ENCODE data around the gene SYT8.

The SYT8 gene

GRCh38 chr11:1843098-1843473 is 8.3 kb downstream of the SYT8 start:
- in situ Hi-C loops (cut with HindIII; ENCODE audit: low sequenced_read_pairs): no loop called here

DNA sequence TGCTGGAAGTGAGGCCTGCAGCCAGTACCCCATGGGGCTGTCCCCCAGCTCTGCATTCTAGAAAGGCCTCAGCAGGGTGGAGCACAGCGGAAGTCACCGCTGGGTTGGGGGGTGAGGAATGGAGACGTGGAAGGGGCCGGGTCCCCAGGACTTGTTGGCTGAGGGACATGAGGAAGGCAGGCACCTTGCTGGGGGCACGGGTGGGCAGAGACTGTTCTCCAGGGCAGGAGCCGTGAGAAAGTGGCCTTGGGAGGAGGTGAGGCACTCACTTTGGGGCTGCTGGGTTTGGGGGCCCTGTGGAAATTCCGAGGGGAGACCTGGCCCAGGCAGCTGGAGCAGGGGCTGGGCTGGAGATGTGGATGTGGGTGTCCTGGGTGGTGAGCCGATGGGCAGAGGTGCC is 9.0 kb downstream of the SYT8 start:
- in situ Hi-C loops (cut with HindIII; ENCODE audit: low sequenced_read_pairs): no loop called here

DNA sequence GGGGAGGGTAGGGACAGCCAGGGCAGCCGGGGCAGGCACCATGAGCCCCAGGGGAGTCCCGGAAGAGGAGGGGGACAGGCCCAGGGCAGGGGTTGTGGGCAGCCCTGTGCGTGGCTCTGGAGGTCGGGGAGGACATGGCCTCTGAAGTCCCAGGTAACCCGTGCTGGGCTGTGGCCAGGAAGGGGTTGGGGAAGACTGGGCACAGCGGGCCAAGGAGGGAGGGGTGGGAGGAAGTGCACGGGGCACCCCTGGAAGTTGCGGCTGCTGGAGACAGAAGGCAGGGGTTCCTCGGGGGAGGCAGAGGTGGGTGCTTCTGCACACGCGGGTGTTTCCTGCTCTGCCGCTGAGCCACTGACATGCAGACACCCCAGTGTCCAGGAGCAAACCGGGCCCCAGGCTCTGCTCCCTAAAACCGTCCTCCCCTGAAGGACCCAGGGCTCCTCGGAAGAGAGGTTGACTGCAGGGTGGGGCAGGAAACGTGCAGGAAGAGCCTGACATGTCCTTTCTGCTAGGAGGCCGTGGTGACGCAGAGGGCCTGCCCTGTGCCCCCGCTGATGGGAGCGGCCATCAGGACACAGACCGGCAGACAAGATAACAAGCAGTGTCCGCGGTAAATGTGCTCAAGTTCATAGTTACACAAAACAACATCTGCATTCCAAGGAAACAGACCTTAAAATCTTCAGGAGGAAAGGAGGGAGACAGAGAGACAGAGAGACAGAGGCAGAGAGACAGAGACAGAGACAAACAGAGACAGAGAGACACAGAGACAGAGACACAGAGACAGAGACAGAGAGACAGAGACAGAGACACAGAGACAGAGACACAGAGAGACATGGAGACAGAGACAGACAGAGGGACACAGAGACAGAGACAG is 9.7 kb downstream of the SYT8 start:
- in situ Hi-C loops (cut with HindIII; ENCODE audit: low sequenced_read_pairs): no loop called here

DNA sequence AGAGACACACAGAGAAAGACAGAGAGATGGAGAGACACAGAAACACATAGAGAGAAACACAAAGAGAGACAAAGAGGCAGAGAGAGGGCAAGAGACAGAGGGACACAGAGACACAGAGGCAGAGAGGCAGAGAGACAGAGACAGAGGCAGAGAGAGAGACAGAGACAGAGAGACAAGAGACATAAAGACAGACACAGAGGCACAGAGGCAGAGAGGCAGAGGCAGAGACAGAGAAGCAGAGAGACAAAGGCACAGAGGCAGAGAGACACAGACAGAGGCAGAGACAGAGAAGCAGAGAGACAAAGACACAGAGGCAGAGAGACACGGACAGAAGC is 10.3 kb downstream of the SYT8 start:
- in situ Hi-C loops (cut with HindIII; ENCODE audit: low sequenced_read_pairs): no loop called here

GRCh38 chr11:1845561-1846452 is 11.0 kb downstream of the SYT8 start:
- in situ Hi-C loops (cut with HindIII; ENCODE audit: low sequenced_read_pairs): no loop called here

DNA sequence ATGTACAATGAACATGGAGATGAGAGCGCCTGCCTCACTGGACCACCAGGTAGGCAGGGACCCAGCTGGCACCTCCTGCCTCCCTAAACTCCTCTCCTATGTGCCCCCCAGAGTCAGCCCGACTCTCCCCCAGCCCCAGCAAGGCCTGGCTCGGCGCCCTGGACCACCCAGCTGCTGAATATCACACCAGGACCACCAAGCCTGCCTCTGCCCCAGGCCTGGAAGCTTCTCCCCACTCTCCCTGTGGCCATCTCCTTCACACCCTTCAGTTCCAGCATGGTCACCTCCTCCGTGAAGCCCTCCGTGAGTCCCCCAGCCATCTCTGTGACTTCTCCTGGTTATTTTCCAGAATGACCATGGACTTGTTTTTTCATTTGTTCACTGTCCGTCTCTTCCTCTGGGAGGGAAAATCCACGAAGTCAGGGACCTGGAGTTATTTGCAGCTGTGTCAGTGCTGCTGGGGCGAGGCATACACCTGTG is 11.7 kb downstream of the SYT8 start:
- in situ Hi-C loops (cut with HindIII; ENCODE audit: low sequenced_read_pairs): no loop called here

DNA sequence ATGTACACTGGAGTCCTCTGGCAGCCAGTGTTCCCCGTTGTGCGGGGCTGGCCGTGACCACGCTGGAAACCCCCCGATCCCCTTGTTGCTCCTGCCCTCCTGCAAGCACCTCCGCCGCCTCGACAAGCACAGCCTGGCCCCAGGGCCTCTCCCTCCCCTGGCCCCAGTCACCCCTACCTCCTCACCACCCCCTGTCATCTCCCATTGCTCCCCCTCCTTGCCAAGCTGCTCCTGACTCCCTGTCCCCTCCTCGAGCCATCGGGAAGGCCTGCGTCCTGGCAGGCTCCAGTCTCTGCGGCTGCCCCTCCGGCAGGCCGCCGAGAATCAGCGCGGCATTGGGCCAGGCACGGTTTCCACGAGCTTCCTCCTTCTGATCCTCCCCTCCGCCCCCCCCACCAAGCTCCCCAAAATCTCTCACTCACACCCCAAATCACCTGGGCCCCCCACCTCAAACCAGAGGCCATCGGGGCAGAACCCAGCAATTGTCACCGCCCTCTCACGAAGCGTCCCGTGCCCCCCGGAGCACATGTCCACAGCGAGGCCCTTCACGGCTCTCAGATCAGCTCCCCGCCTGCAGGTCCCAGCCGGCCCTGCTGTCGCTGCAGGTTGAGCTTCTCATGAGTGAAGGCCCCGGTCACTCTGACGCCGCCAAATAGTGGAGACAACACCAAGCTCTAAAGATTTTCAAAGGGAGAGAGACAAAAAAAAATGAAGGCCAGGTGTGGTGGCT is 12.4 kb downstream of the SYT8 start:
- in situ Hi-C loops (cut with HindIII; ENCODE audit: low sequenced_read_pairs): no loop called here

DNA sequence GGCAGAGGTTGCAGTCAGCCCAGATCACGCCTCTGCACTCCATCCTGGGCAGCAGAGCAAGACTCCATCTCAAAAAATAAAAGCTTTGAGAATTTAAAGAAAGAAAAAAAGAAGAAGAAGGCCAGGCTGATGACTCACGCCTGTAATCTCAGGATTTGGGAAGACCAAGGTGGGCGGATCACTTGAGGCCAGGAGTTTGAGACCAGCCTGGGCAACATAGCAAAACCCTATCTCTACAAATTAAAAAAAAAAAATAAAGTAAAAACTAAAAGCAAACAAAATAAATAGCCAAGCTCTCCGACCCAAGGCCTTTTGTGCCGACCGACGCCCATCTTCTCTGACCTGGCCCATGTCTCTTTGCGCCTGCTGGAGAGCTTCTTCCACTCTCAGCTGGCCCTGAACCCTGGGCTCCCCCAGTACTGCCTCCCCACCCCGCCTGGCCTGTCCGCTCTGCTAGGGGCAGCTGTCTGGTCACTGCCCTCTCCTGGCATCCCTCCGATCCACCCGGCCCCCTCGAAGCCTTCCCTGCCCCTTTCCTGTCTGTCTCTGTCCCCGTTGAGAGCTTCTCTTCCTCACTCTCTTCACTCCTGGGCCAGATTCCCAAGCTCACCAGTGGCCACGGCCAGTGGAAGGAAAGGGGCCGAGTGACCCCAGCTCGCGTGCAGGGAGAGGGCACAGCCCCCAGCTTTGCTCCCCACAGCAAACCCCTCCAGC is 13.3 kb downstream of the SYT8 start:
- in situ Hi-C loops (cut with HindIII; ENCODE audit: low sequenced_read_pairs): no loop called here

- in situ Hi-C loops (cut with HindIII; ENCODE audit: low sequenced_read_pairs): no loop called here
These were observed 14.0 kb downstream of the SYT8 start for GRCh38 chr11:1848640-1849430.

- in situ Hi-C loops (cut with HindIII; ENCODE audit: low sequenced_read_pairs): no loop called here
These were observed 16.8 kb downstream of the SYT8 start for GRCh38 chr11:1851468-1852180.

DNA sequence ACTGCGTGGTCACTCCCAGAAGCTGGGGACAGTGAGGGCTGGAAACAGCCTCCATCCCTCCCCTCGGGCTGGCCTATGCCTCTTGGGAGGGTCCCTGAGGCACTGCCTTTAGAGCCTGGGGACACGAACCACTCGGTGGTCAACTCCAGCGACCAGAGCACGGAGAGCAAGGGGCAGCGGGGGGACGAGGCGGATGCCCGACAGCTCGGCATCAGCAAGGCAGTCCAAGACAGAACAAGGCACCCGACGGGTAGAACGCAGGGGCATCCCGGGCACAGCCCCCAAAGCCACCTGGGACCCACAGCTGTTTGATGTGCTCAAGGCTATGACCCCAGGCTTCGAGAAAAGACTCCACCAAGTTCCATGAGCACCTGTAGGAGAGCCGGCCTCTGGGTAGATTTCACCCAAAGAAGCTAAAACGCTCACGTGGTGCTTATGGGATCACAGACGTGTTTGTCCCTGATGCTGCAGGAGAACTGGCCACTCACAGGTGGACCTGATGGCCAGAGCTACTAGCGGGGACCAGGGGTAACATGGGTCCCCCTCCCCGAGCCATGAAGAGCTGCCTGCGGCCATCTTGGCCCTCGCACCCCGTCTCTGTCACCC is 17.6 kb downstream of the SYT8 start:
- in situ Hi-C loops (cut with HindIII; ENCODE audit: low sequenced_read_pairs): no loop called here

DNA sequence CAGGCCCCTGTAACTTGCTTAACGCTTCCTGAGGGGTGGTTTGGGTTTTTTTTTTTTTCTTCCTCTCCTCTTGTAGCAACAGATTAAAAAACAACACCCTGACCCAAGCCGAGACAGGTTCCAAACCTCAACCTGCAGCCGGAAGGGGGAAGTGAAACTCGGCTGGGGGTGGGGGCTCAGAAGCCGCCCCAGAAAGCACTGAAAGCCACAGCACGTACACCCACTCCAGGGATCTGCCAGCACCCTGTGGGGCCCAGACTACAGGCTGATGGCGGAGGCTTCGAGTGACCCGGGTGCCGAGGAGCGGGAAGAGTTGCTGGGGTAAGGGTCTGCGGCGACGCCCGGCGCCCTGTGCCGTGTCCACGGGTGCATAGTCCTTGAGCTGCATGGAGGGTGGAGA is 18.1 kb downstream of the SYT8 start, which contains the start of gene LSP1:
Gene LSP1 (plus strand): TSS at position 208 of the 400 bp plus-strand sequence. CDS start 61 bp downstream, at position 269.
- in situ Hi-C loops (cut with HindIII; ENCODE audit: low sequenced_read_pairs): no loop called here

DNA sequence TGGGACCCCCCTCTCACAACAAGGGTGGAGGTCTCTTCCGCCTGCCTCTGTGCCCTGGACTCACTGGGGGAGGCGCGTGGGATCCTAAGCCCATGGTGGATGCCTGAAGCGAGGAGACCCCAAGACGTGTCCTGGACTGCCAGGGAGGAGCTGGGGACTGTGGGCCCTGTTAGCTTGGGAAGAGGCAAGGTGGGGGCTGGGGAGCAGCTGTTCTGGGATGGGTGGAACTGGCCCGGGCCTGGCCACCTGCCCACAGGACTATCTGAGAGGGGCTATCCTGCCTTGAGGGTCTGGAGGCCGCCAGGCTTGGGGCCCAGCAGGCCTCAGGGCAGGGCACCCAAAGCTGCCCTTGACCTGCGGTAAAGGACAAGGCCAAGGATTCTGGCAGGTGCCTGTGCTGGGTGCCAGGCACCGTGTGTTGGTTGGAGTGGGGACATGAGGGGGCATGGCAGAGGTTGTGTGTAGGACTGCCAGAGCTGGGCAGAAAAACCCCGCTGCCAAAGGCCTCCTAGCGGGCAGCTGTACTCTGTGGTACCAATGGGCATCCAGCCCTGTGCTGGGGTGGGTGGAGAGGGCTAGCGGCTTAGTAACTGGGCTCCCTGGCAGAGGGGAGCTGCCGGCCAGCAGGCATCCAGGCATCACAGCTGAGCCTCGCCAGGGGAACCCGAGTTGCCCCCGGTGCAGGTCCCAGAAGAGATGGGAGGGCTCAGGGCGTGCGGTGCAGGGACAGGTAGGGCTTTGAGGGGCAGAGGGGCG is 18.8 kb downstream of the SYT8 start:
- in situ Hi-C loops (cut with HindIII; ENCODE audit: low sequenced_read_pairs): no loop called here

DNA sequence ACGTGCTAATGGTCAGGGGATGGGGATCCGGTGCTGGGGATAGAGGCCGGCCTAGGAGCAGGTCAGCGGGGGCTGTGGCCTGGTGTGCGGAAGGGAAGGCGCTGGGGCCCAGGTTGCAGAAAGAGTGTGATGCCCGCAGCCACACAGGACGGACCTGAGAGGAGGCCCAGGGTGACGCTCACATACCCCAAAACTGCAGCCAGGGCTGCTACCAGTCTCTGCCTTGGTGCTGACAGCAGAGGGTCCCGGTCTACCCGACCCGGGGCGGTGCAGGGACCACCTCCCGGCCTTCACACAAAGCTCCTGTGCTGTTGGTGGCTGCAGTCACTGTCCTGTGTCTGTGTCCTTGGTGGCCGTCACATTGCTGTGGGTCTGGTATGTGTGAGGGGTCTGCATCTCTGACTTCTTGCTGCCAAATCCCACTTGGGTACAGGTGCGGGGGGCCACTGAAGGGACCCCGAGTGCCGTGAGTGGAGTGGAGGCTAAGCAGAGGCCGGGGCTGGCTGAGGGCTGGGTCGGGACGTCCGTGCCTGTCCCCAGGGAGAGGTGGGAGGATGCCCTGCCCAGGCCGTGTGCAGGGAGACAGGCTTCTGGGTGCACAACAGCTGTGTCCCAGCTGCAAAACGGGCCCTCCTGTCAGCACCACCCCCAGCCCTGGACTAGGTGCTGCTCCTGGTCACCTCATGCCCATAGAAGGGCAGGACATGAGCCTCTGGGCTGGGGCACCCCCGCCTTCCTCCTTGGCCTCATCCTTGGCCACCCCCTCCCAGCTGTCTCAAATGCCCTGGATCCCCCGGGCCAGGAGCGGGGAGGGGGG is 19.6 kb downstream of the SYT8 start:
- in situ Hi-C loops (cut with HindIII; ENCODE audit: low sequenced_read_pairs): no loop called here

DNA sequence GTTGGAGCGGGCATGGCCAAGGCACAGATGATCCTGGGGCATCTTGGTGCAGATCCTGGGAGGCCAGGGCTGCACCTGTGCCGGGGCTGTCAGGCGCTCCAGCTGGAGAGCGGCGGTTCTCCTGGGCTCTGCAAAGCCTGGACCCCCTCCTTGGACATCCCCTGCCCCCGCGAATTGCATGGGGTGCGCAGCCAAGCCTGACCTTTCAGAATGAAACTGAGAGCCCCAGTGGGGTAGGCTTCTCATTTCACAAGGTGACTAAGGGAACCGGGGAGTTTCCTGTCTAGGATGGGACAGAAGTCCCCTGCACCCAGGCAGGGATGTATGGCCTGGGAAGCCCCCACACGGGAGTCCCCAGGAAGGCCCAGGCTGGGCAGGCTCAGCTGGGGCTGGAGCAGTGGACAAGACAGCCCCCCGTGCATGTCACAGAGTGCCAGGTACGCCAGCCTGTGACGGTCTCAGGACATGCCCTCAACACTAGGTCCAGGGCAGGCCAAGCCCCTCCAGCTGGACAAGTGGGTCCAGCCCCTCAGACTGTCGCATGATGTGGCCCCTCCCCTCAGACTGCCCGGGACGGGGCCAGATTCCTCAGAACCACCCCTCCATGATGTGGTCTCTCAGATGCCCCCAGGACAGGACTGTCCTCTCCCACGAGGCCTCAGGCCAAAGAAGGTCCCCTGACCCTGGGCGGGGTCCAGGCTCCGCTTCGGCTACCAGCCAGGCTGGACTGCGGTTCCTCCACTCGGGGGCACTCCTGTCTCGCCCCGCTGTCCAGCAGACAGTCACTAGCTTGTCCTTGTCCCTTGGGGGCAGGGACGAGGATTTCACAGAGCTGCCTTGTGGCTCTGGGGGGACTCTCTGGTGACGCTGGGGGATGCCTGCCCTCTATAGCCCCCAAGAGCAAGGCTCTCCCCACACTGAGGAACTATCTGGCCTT is 20.4 kb downstream of the SYT8 start:
- in situ Hi-C loops (cut with HindIII; ENCODE audit: low sequenced_read_pairs): no loop called here

- in situ Hi-C loops (cut with HindIII; ENCODE audit: low sequenced_read_pairs): no loop called here
These were observed 21.1 kb downstream of the SYT8 start for GRCh38 chr11:1855886-1856265.
